Lung (tissue), 12 donors: ENCODE results near the gene TRAM2. TPM values are rescaled to one million over a fixed set of nuclear protein-coding genes. Genes with fewer than 3 reads are reported as not detected.

Source experiments
- ATAC-seq: fragments of 200-7000 bp; cut with Tn5 transposase; one replicate; pipeline ENCODE4 v1.9.1; 2020; ENCODE audit warnings: moderate number of reproducible peaks; ENCODE audit not compliant: insufficient read depth, low FRiP score
- DNase-seq, 3 donors: peaks; one replicate each; pipeline ENCODE4 v3.0.0-alpha.2; 2013 to 2017
- H3K27ac ChIP-seq, 2 donors: one replicate each; pipeline ENCODE4 v1.5.1; 2013; ENCODE audit warnings: mild to moderate bottlenecking in 2 of 2, moderate library complexity in 2 of 2, control low read depth in 1 of 2, inconsistent platforms in 1 of 2, low read depth in 1 of 2, low read length in 1 of 2
- H3K27me3 ChIP-seq, 3 donors: one replicate each; pipeline ENCODE4 v1.5.1; 2013; ENCODE audit warnings: low read length in 2 of 3; ENCODE audit not compliant: control insufficient read depth in 3 of 3, insufficient read depth in 3 of 3
- H3K36me3 ChIP-seq, 4 donors: one replicate each; pipeline ENCODE4 v1.5.1; 2013; ENCODE audit warnings: low read length in 4 of 4, mild to moderate bottlenecking in 1 of 4, moderate library complexity in 1 of 4; ENCODE audit not compliant: control insufficient read depth in 4 of 4, insufficient read depth in 4 of 4
- H3K4me1 ChIP-seq, 5 donors: one replicate each; pipeline ENCODE4 v1.5.1; 2013; ENCODE audit warnings: low read length in 5 of 5, mild to moderate bottlenecking in 2 of 5, moderate library complexity in 1 of 5; ENCODE audit not compliant: control insufficient read depth in 5 of 5, insufficient read depth in 5 of 5
- H3K4me3 ChIP-seq: one replicate; pipeline ENCODE4 v1.5.1; 2013; ENCODE audit warnings: mild to moderate bottlenecking, control low read depth, moderate library complexity
- H3K9ac ChIP-seq, 2 donors: one replicate each; pipeline ENCODE4 v1.5.1; 2013; ENCODE audit warnings: low read length in 2 of 2, control low read depth in 1 of 2; ENCODE audit not compliant: insufficient read depth in 1 of 2
- H3K9me3 ChIP-seq, 4 donors: one replicate each; pipeline ENCODE4 v1.5.1; 2013; ENCODE audit warnings: low read length in 3 of 4, mild to moderate bottlenecking in 1 of 4, moderate library complexity in 1 of 4; ENCODE audit not compliant: control insufficient read depth in 4 of 4, insufficient read depth in 3 of 4
- WGBS, 2 donors: extraction: QIAGEN DNeasy Blood & Tissue Kit; methylation state at CpG; one replicate each; pipeline ENCODE4 v1.1.7; 2013; 5-methylcytosine and 5-hydroxymethylcytosine counted together
- polyA plus RNA-seq, 2 donors: library from polyadenylated mRNA; stranded (reverse); fragments of 200-250 nt; gene quantifications; one replicate each; pipeline ENCODE4 v1.2.1, GENCODE V29; 2013
- total RNA-seq, 2 donors: library from RNA; depleted of rRNA in 1 of 2; stranded (reverse); fragments of >200 nt in 1 of 2; gene quantifications; one replicate each; pipeline ENCODE4 v1.2.1, GENCODE V29; 2014 to 2021
- TF ChIP-seq, protein P1 (sequence below): IDR thresholded peaks from 2 replicates; pipeline ENCODE4 v1.5.1; 2012; ENCODE audit warnings: mild to moderate bottlenecking; ENCODE audit errors: control extremely low read depth, extremely low read depth
- donor health status: control.
- donor health status: control.
- donor health status: Bipolar disorder and iron deficiency.
- donor health status: healthy.
- donor health status: DM: yes; HTN: yes; CAD: no.

TRAM2 gene
- total and polyA plus RNA-seq, 4 donors: 4.4 to 33.4 (median 15.2) TPM

DNA sequence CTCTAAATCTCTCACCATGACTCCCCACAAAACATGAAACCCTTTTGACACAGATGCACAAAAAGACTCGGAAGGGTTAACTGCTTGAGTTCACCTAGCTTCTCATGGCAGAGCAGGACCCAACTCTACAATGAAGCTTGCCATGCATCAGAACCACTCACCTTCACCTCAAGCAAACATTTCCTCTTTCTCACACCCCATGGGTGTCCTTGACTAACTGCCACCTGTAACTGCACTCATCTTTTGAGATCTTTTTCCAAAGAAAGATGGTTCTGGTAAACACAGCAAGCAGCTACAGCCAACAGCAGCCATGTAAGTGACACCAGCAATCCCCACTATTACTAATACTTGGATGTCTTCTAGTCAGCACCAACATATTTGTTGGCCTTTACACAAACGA lies 80.2 kb downstream of the TRAM2 start:
- 92% methylated on average over 2 of the region's 2 CpGs for WGBS, 2 donors
- H3K27me3 ChIP-seq: no peaks in the 10 kb centered on the region

DNA sequence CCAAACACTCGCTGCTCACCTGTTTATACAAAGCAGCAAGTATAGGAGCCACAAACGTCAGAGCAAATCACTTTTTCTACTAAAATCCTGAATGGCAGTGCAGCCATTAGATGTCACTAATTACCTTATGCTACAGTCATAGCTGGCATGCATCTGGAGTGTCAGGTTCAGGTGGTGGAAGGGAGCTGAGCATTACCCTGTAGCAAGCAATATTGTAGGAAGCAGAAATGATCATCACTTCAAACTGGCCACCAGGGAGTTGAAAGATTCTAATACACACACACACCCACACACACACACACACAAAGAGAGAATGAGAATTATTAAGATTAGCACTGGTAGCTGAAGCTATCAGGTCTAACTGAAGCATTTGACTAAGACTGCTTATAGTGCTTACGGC lies 80.9 kb downstream of the TRAM2 start:
- no peak overlapping the region for H3K4me3 ChIP-seq
- peaks cover 0 to 12% (median 4%) of the 10 kb centered on the region in 4 donors for H3K36me3 ChIP-seq
- ATAC-seq (no peak), DNase-seq (peak in 1 of 3 donors; percentile 8)
- H3K27ac ChIP-seq: no peak overlapping the region
- WGBS, 2 donors: 82% methylated on average over 3 of the region's 3 CpGs
- no peaks in the 10 kb centered on the region for H3K9me3 ChIP-seq
- TF ChIP-seq, protein P1, sequence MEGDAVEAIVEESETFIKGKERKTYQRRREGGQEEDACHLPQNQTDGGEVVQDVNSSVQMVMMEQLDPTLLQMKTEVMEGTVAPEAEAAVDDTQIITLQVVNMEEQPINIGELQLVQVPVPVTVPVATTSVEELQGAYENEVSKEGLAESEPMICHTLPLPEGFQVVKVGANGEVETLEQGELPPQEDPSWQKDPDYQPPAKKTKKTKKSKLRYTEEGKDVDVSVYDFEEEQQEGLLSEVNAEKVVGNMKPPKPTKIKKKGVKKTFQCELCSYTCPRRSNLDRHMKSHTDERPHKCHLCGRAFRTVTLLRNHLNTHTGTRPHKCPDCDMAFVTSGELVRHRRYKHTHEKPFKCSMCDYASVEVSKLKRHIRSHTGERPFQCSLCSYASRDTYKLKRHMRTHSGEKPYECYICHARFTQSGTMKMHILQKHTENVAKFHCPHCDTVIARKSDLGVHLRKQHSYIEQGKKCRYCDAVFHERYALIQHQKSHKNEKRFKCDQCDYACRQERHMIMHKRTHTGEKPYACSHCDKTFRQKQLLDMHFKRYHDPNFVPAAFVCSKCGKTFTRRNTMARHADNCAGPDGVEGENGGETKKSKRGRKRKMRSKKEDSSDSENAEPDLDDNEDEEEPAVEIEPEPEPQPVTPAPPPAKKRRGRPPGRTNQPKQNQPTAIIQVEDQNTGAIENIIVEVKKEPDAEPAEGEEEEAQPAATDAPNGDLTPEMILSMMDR: no peak
- H3K4me1 ChIP-seq: peaks cover 0 to 15% (median 4%) of the 10 kb centered on the region in 5 donors
- no peak overlapping the region for H3K9ac ChIP-seq
- no peaks in the 10 kb centered on the region for H3K27me3 ChIP-seq

More for the DNA sequence above, 80.2 kb downstream of the TRAM2 start:
- Histone ChIP-seq H3K27ac (no peak overlapping the region), H3K36me3 (peaks cover 0 to 12% (median 4%) of the 10 kb centered on the region in 4 donors), H3K4me3 (no peak overlapping the region), H3K9ac (no peak overlapping the region), H3K9me3 (no peaks in the 10 kb centered on the region), H3K4me1 (peaks cover 0 to 11% (median under 1%) of the 10 kb centered on the region in 5 donors)
- ATAC-seq (no peak), DNase-seq (no peak)
- TF ChIP-seq, protein P1: no peak

DNA sequence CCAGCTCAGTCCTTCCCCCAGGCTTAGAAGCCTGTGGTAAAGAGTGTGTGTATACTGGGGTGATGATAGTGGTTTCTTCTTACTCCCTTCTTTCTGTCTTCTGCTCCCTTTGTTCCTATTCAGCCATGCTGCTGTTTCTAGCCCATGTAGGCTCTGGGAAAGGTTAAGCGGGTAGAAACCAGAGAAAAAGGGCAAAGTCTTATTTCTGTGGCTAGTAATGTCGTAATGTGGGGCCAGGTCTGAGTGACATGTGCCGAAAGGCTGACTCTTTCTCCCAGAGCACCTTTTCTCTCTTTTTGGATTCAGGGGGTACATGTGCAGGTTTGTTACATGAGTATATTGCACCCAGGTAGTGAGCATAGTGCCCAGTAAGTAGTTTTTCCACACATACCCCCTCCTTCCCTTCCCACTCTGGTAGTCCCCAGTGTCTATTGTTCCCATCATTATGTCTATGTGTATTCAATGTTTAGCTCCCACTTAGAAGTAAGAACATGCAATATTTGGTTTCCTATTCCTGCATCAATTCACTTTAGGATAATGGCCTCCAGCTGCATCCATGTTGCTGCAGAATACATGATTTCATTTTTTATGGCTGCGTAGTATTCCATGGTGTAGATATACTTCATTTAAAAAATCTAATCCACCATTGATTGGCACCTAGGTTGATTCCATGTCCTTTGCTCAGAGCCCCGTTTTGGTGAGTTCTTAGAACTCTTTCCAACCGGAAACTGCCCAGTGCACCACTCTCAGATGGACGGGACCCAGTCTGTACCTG lies 82.4 kb downstream of the TRAM2 start:
- H3K36me3 ChIP-seq: peaks cover 0 to 12% (median 6%) of the 10 kb centered on the region in 4 donors
- H3K9ac ChIP-seq: no peak overlapping the region
- DNase-seq (no peak), ATAC-seq (no peak)
- H3K27ac ChIP-seq: peak overlapping the region in 1 of 2 donors; percentile 16
- H3K27me3 ChIP-seq: no peaks in the 10 kb centered on the region
- no peak overlapping the region for H3K4me3 ChIP-seq
- no peaks in the 10 kb centered on the region for H3K9me3 ChIP-seq
- H3K4me1 ChIP-seq: peaks cover 0 to 13% (median 4%) of the 10 kb centered on the region in 5 donors
- 98% methylated on average over 7 of the region's 7 CpGs for WGBS, 2 donors
- TF ChIP-seq, protein P1: no peak
